DMS114 treated with DMSO at 0.1 percent for 48 hours (cell line): ENCODE measurements around the gene BBS1.

Source experiments
- DNase-seq: peaks from one replicate; lab custom pipeline; 2025; ENCODE audit not compliant: unreplicated experiment; lab: John Stamatoyannopoulos, UW

BBS1 gene

GRCh38 chr11:66548774-66549630 is 38.6 kb downstream of the BBS1 start:
- no peak for DNase-seq

GRCh38 chr11:66549696-66550095 is 39.3 kb downstream of the BBS1 start:
- no peak for DNase-seq

GRCh38 chr11:66550887-66551286 is 40.5 kb downstream of the BBS1 start:
- no peak for DNase-seq

GRCh38 chr11:66554602-66555001 is 44.2 kb downstream of the BBS1 start:
- DNase-seq, result no peak

- DNase-seq, result no peak
These were observed 45.0 kb downstream of the BBS1 start for GRCh38 chr11:66555416-66555815.

GRCh38 chr11:66556086-66556485 is 45.7 kb downstream of the BBS1 start:
- DNase-seq, result no peak

- DNase-seq, result no peak
These were observed 47.4 kb downstream of the BBS1 start for GRCh38 chr11:66557733-66558326.

- no peak for DNase-seq
These were observed 48.9 kb downstream of the BBS1 start for GRCh38 chr11:66559142-66559865.

GRCh38 chr11:66559866-66560676 is 49.6 kb downstream of the BBS1 start:
- no peak for DNase-seq

- DNase-seq, result no peak
These were observed 50.9 kb downstream of the BBS1 start for GRCh38 chr11:66561178-66561974.

GRCh38 chr11:66561975-66562248 is 51.5 kb downstream of the BBS1 start:
- no peak for DNase-seq

- DNase-seq, result no peak
These were observed 51.8 kb downstream of the BBS1 start for GRCh38 chr11:66562275-66562674.

GRCh38 chr11:66562907-66563583 is 52.6 kb downstream of the BBS1 start:
- no peak for DNase-seq

- no peak for DNase-seq
These were observed 53.4 kb downstream of the BBS1 start for GRCh38 chr11:66563832-66564231.

GRCh38 chr11:66564538-66564937 is 54.1 kb downstream of the BBS1 start:
- no peak for DNase-seq

- DNase-seq, result no peak
These were observed 54.5 kb downstream of the BBS1 start for GRCh38 chr11:66564984-66565383.

- no peak for DNase-seq
These were observed 55.8 kb downstream of the BBS1 start for GRCh38 chr11:66566221-66566620.

GRCh38 chr11:66567787-66568123 is 57.3 kb downstream of the BBS1 start:
- DNase-seq, result no peak

- peak; percentile 66 for DNase-seq
These were observed 57.9 kb downstream of the BBS1 start, which contains the start of gene CTSF for GRCh38 chr11:66568124-66568916. Gene CTSF, minus strand, starts transcription at chr11:66568606. Its CDS starts 120 bp downstream, at chr11:66568486.
